22Rv1 (cell line): ENCODE results near the gene PIGN.

ENCODE experiments used
- H3K27ac ChIP-seq: fragments of 450-650 bp; 2 replicates; pipeline ENCODE4 v1.5.1; 2017
- CTCF ChIP-seq: fragments of 450-650 bp; IDR thresholded peaks from 2 replicates; pipeline ENCODE4 v1.5.1; 2017; ENCODE audit warnings: mild to moderate bottlenecking
- ZFX ChIP-seq: fragments of 450-650 bp; IDR thresholded peaks from 2 replicates; pipeline ENCODE4 v1.6.1; 2017; ENCODE audit warnings: antibody characterized with exemption, borderline replicate concordance

PIGN gene

GRCh38 chr18:62196980-62197379 is 10.1 kb upstream of the PIGN start:
- TF ChIP-seq CTCF (no peak), ZFX (no peak)

GRCh38 chr18:62196079-62196478 is 9.2 kb upstream of the PIGN start:
- no peak for TF ChIP-seq ZFX
- peak; percentile 43 for TF ChIP-seq CTCF
- H3K27ac ChIP-seq: no peak overlapping the region

More at GRCh38 chr18:62196980-62197379, 10.1 kb upstream of the PIGN start:
- no peak overlapping the region for H3K27ac ChIP-seq

- no peak overlapping the region for H3K27ac ChIP-seq
- TF ChIP-seq CTCF (no peak), ZFX (no peak)
Measured at GRCh38 chr18:62189208-62189607, 2.4 kb upstream of the PIGN start.

- peak overlapping the region; percentile 88 for H3K27ac ChIP-seq
- TF ChIP-seq CTCF: peak; percentile 29; the same call in 1 of the 2 replicates
- no peak for TF ChIP-seq ZFX
Measured at GRCh38 chr18:62187543-62188510, 971 bp upstream of the PIGN start.

- TF ChIP-seq CTCF: no peak
- no peak for TF ChIP-seq ZFX
- peak overlapping the region; percentile 88 for H3K27ac ChIP-seq
Measured at GRCh38 chr18:62186499-62186773, 420 bp downstream of the PIGN start.

- peak; percentile 98 for TF ChIP-seq CTCF
- TF ChIP-seq ZFX: no peak
- H3K27ac ChIP-seq: no peak overlapping the region
Measured at GRCh38 chr18:62183578-62184195, 3.2 kb downstream of the PIGN start.

- H3K27ac ChIP-seq: no peak overlapping the region
- TF ChIP-seq ZFX (no peak), CTCF (no peak)
Measured at GRCh38 chr18:62182220-62182619, 4.6 kb downstream of the PIGN start.
